Adipose tissue (tissue), 3 donors: Measurements from ENCODE around the gene MECP2. TPM values are rescaled to one million over a fixed set of nuclear protein-coding genes. Genes with fewer than 3 reads are reported as not detected.
A peak's percentile ranks its signal among the peaks of the same experiment; 100 is the strongest.

Experiments used
- H3K27ac ChIP-seq: one replicate; pipeline ENCODE4 v1.5.1; 2013; ENCODE audit warnings: low read depth, low read length
- WGBS, 3 donors: extraction: QIAGEN DNeasy Blood & Tissue Kit; methylation state at CpG; one replicate each; pipeline ENCODE4 v1.1.7; 2013; 5-methylcytosine and 5-hydroxymethylcytosine counted together
- polyA plus RNA-seq, 3 donors: library from polyadenylated mRNA; stranded (reverse); fragments of 200-250 nt; gene quantifications; one replicate each; pipeline ENCODE4 v1.2.3, GENCODE V29; 2013
- donor health status: healthy with polysubstance abuse.
- donor health status: Bipolar disorder and iron deficiency.
- donor health status: healthy.

Gene MECP2
- polyA plus RNA-seq, 3 donors: 7.6 to 15.5 (median 13.3) TPM

- WGBS, 3 donors: 82 to 88% (median 84%) methylated on average over 5 to 6 of the region's 6 CpGs
- no peak overlapping the region for H3K27ac ChIP-seq
Measured at GRCh38 chrX:154027022-154027402, 70.5 kb downstream of the MECP2 start.

- no peak overlapping the region for H3K27ac ChIP-seq
- WGBS, 3 donors: 83 to 92% (median 87%) methylated on average over 21 of the region's 21 CpGs
Measured at GRCh38 chrX:154026136-154027021, 71.1 kb downstream of the MECP2 start.

- 66 to 81% (median 70%) methylated on average over 6 to 8 of the region's 8 CpGs for WGBS, 3 donors
- no peak overlapping the region for H3K27ac ChIP-seq
Measured at GRCh38 chrX:154025230-154025629, 72.3 kb downstream of the MECP2 start.

- H3K27ac ChIP-seq: no peak overlapping the region
- WGBS, 3 donors: 84 to 96% (median 94%) methylated on average over 14 to 15 of the region's 15 CpGs
Measured at GRCh38 chrX:154024271-154024670, 73.2 kb downstream of the MECP2 start.

GRCh38 chrX:154023276-154024000, 74.1 kb downstream of the MECP2 start:
- 68 to 76% (median 74%) methylated on average over 23 to 27 of the region's 27 CpGs for WGBS, 3 donors
- no peak overlapping the region for H3K27ac ChIP-seq

GRCh38 chrX:154022108-154022507, 75.4 kb downstream of the MECP2 start:
- no peak overlapping the region for H3K27ac ChIP-seq
- 68 to 92% (median 84%) methylated on average over 5 of the region's 5 CpGs for WGBS, 3 donors

- WGBS, 3 donors: 51 to 75% (median 73%) methylated on average over 9 to 11 of the region's 11 CpGs
- H3K27ac ChIP-seq: no peak overlapping the region
Measured at GRCh38 chrX:154021131-154021611, 76.3 kb downstream of the MECP2 start.

- H3K27ac ChIP-seq: peak overlapping the region; percentile 68
- WGBS, 3 donors: 49 to 66% (median 65%) methylated on average over 8 to 9 of the region's 9 CpGs
Measured at GRCh38 chrX:154020536-154021115, 76.9 kb downstream of the MECP2 start.

GRCh38 chrX:154019633-154020528, 77.6 kb downstream of the MECP2 start, which contains the start of gene IRAK1:
Gene IRAK1 (minus strand): TSS chrX:154019902. CDS start chrX:154019812, 90 bp downstream.
- WGBS, 3 donors: 1 to 23% (median 5%) methylated on average over 7 to 88 of the region's 99 CpGs
- peak within 1 kb of the TSS; percentile 68 for H3K27ac ChIP-seq

- whole genome bisulfite sequencing, 3 donors: 1 to 30% (median 2%) methylated on average over 16 to 45 of the region's 45 CpGs
- peak overlapping the region; percentile 55 for H3K27ac ChIP-seq
Measured at GRCh38 chrX:154019061-154019621, 78.4 kb downstream of the MECP2 start.

- no peak overlapping the region for H3K27ac ChIP-seq
- 62 to 76% (median 73%) methylated on average over 5 to 15 of the region's 15 CpGs for WGBS, 3 donors
Measured at GRCh38 chrX:154018518-154019060, 78.9 kb downstream of the MECP2 start.

- WGBS, 3 donors: 85 to 96% (median 87%) methylated on average over 16 to 26 of the region's 26 CpGs
- no peak overlapping the region for H3K27ac ChIP-seq
Measured at GRCh38 chrX:154017766-154018517, 79.6 kb downstream of the MECP2 start.

GRCh38 chrX:154016366-154017076, 81.0 kb downstream of the MECP2 start:
- WGBS, 3 donors: 87 to 94% (median 90%) methylated on average over 22 to 24 of the region's 24 CpGs
- H3K27ac ChIP-seq: no peak overlapping the region

GRCh38 chrX:154015581-154016264, 81.8 kb downstream of the MECP2 start:
- WGBS, 3 donors: 70 to 86% (median 84%) methylated on average over 11 to 16 of the region's 16 CpGs
- H3K27ac ChIP-seq: no peak overlapping the region
